IMR-90 (cell line): ENCODE results near the gene LIX1. TPM values are rescaled to one million over a fixed set of nuclear protein-coding genes. Genes with fewer than 3 reads are reported as not detected.

ENCODE experiments used
- ATAC-seq: fragments of 200-7000 bp; cut with Tn5 transposase; 2 replicates; pipeline ENCODE4 v1.9.1; 2020; ENCODE audit warnings: low read depth, mild to moderate bottlenecking, moderate library complexity
- BruUV-seq: library from RNA; stranded (reverse); fragments of 400-500 nt; replicated peaks from 2 replicates; lab custom pipeline; 2021; lab: Mats Ljungman, UMichigan
- CTCF ChIA-PET: fragments of 300-600 bp; formaldehyde crosslinking; extraction: SDS; loops from one replicate; lab custom pipeline; 2021; ENCODE audit warnings: antibody characterized with exemption; lab: Yijun Ruan, JAX
- POLR2A ChIA-PET: fragments of 300-600 bp; sonication (Branson Sonifier 250); formaldehyde crosslinking; loops from one replicate; lab custom pipeline; 2022; ENCODE audit warnings: antibody characterized with exemption; ENCODE audit not compliant: unreplicated experiment; lab: Charles Lee
- DNase-seq: peaks from one replicate; pipeline ENCODE4 v3.0.0; 2013
- H2AFZ ChIP-seq: replicated peaks from 2 replicates; pipeline ENCODE3; 2013; ENCODE audit warnings: low read length, mild to moderate bottlenecking; ENCODE audit not compliant: poor library complexity
- H2AK5ac ChIP-seq: 2 replicates; pipeline ENCODE4 v1.6.1; 2013; ENCODE audit warnings: low read depth, low read length, inconsistent platforms
- H2AK9ac ChIP-seq: replicated peaks from 2 replicates; pipeline ENCODE3; 2013; ENCODE audit warnings: mild to moderate bottlenecking, low read depth, low read length, moderate library complexity; ENCODE audit not compliant: poor library complexity
- H2BK120ac ChIP-seq: 2 replicates; pipeline ENCODE4 v1.6.1; 2013; ENCODE audit warnings: low read depth, low read length, inconsistent platforms
- H2BK15ac ChIP-seq: 3 replicates; pipeline ENCODE4 v1.6.1; 2013; ENCODE audit warnings: low read depth, low read length, inconsistent platforms
- H2BK20ac ChIP-seq: 2 replicates; pipeline ENCODE4 v1.6.1; 2013; ENCODE audit warnings: low read depth, mild to moderate bottlenecking, inconsistent platforms, low read length, moderate library complexity
- H2BK5ac ChIP-seq: 2 replicates; pipeline ENCODE4 v1.6.1; 2013; ENCODE audit warnings: mild to moderate bottlenecking, low read depth, low read length, inconsistent platforms; ENCODE audit not compliant: poor library complexity, severe bottlenecking
- H3K14ac ChIP-seq: replicated peaks from 2 replicates; pipeline ENCODE4 v1.6.1; 2013; ENCODE audit warnings: low read depth, low read length, inconsistent platforms
- H3K18ac ChIP-seq: 2 replicates; pipeline ENCODE4 v1.6.1; 2013; ENCODE audit warnings: low read depth, low read length, control low read depth
- H3K23ac ChIP-seq: 2 replicates; pipeline ENCODE4 v1.6.1; 2013; ENCODE audit warnings: low read depth, low read length, inconsistent platforms
- H3K27ac ChIP-seq: 2 replicates; pipeline ENCODE4 v1.5.1; 2013; ENCODE audit warnings: mild to moderate bottlenecking, control low read depth, low read length; ENCODE audit not compliant: insufficient read depth
- H3K27me3 ChIP-seq: 2 replicates; pipeline ENCODE4 v1.6.1; 2013; ENCODE audit warnings: low read length; ENCODE audit not compliant: control insufficient read depth, insufficient read depth
- H3K36me3 ChIP-seq: 2 replicates; pipeline ENCODE4 v1.6.1; 2013; ENCODE audit warnings: low read length, mixed read lengths; ENCODE audit not compliant: control insufficient read depth, insufficient read depth
- H3K4ac ChIP-seq: 2 replicates; pipeline ENCODE4 v1.6.1; 2013; ENCODE audit warnings: low read depth, low read length, inconsistent platforms
- H3K4me1 ChIP-seq: 2 replicates; pipeline ENCODE4 v1.6.1; 2013; ENCODE audit warnings: low read length, mixed read lengths; ENCODE audit not compliant: control insufficient read depth, insufficient read depth
- H3K4me2 ChIP-seq: 2 replicates; pipeline ENCODE4 v1.6.1; 2013; ENCODE audit warnings: low read depth, mild to moderate bottlenecking, control low read depth, low read length, moderate library complexity
- H3K4me3 ChIP-seq: 2 replicates; pipeline ENCODE4 v1.5.1; 2013; ENCODE audit warnings: low read depth, mild to moderate bottlenecking, control low read depth, low read length, moderate library complexity; ENCODE audit not compliant: insufficient read depth
- H3K56ac ChIP-seq: 2 replicates; pipeline ENCODE4 v1.6.1; 2013; ENCODE audit warnings: low read length, inconsistent platforms; ENCODE audit not compliant: insufficient read depth; ENCODE audit errors: extremely low read depth
- H3K79me1 ChIP-seq, 2 experiments: 2 replicates each; pipeline ENCODE4 v1.6.1; 2013; ENCODE audit warnings: low read length in 2 of 2, inconsistent platforms in 1 of 2, low read depth in 1 of 2
- H3K9ac ChIP-seq: 2 replicates; pipeline ENCODE4 v1.6.1; 2013; ENCODE audit warnings: low read depth, low read length, control low read depth
- H3K9me1 ChIP-seq: 2 replicates; pipeline ENCODE4 v1.6.1; 2013; ENCODE audit warnings: low read length, inconsistent platforms; ENCODE audit not compliant: insufficient read depth
- H3K9me3 ChIP-seq: 2 replicates; pipeline ENCODE4 v1.6.1; 2013; ENCODE audit warnings: low read length; ENCODE audit not compliant: control insufficient read depth, insufficient read depth
- H4K20me1 ChIP-seq: 2 replicates; pipeline ENCODE4 v1.6.1; 2013; ENCODE audit warnings: low read length, inconsistent platforms; ENCODE audit not compliant: insufficient read depth
- H4K5ac ChIP-seq: 2 replicates; pipeline ENCODE4 v1.6.1; 2013; ENCODE audit warnings: mild to moderate bottlenecking, low read depth, low read length, control low read depth
- H4K8ac ChIP-seq, 2 experiments: 2 replicates each; pipeline ENCODE4 v1.6.1; 2013; ENCODE audit warnings: low read depth in 2 of 2, low read length in 2 of 2, control low read depth in 1 of 2, inconsistent platforms in 1 of 2
- H4K91ac ChIP-seq: 2 replicates; pipeline ENCODE4 v1.6.1; 2013; ENCODE audit warnings: low read depth, low read length, inconsistent platforms; ENCODE audit not compliant: insufficient read depth
- ELK1 ChIP-seq: fragments of 150-350 bp; IDR thresholded peaks from 2 replicates; pipeline ENCODE4 v1.6.1; 2016; ENCODE audit warnings: low read depth, mild to moderate bottlenecking, low read length, moderate library complexity, borderline replicate concordance
- RCOR1 ChIP-seq: IDR thresholded peaks from 2 replicates; pipeline ENCODE4 v1.6.1; 2012; ENCODE audit warnings: mild to moderate bottlenecking, low read length, improper control_type of control experiment; ENCODE audit not compliant: insufficient replicate concordance
- WGBS, 2 experiments: methylation state at CpG; one replicate each; pipeline versions ENCODE4 v1.1.5 to v1.1.7; 2013; ENCODE audit warnings: missing lambda C conversion rate in 2 of 2; ENCODE audit not compliant: insufficient read length in 1 of 2; ENCODE audit errors: extremely low coverage in 2 of 2; 5-methylcytosine and 5-hydroxymethylcytosine counted together
- dilution Hi-C: fragments of 300-500 bp; cut with HindIII; formaldehyde crosslinking; loops from one replicate; pipeline ENCODE4 v1.14.3; 2018; ENCODE audit warnings: low sequenced_read_pairs; ENCODE audit not compliant: unreplicated experiment
- in situ Hi-C: fragments of 300-500 bp; cut with MboI; formaldehyde crosslinking; loops from 3 replicates; pipeline ENCODE4 v1.14.3; 2019; ENCODE audit warnings: low sequenced_read_pairs, inconsistent platforms, mixed read lengths
- intact Hi-C: fragments of 100-400 bp; cut with micrococcal nuclease; formaldehyde crosslinking; loops from 2 replicates; pipeline ENCODE4 v1.10.0; 2022
- polyA plus RNA-seq, 3 experiments: library from polyadenylated mRNA; depleted of rRNA; stranded (reverse); fragments of >200 nt; gene quantifications; 2 replicates each; pipeline ENCODE4 v1.2.3, GENCODE V29; 2012; ENCODE audit warnings: low replicate concordance in 1 of 3
- total RNA-seq: library from RNA; depleted of rRNA; stranded (reverse); fragments of >200 nt; gene quantifications from 2 replicates; pipeline ENCODE4 v1.2.3, GENCODE V29; 2012

Gene LIX1
- total and polyA plus RNA-seq, 2 of the 4 experiments (the other 2 are of a cell fraction), result not detected

GRCh38 chr5:97072696-97073095 lies 69.7 kb downstream of the LIX1 start:
- no CpG with 5 or more reads among the region's 2 CpGs for WGBS, 2 experiments
- H3K56ac ChIP-seq, result no peak overlapping the region
- H3K4me3 ChIP-seq, result no peak overlapping the region
- ChIA-PET POLR2A (no interaction called here), CTCF (no interaction called here)
- no peak overlapping the region for H3K27ac ChIP-seq
- no peaks in the 10 kb centered on the region for H3K4me1 ChIP-seq
- no peak overlapping the region for H2AK5ac ChIP-seq
- H3K79me1 ChIP-seq, result no peaks in the 10 kb centered on the region
- no peak for ATAC-seq
- no peak overlapping the region for H2BK120ac ChIP-seq
- H3K9ac ChIP-seq, result no peak overlapping the region
- no peaks in the 10 kb centered on the region; the same call in 1 of the 2 replicates for H3K27me3 ChIP-seq
- intact Hi-C loops, result no loop called here
- H3K23ac ChIP-seq, result no peak overlapping the region
- no peaks in the 10 kb centered on the region for H3K36me3 ChIP-seq
- no peaks in the 10 kb centered on the region for H3K9me3 ChIP-seq
- no peak overlapping the region for H3K4ac ChIP-seq
- no peak overlapping the region for H3K4me2 ChIP-seq
- no peaks in the 10 kb centered on the region for H3K9me1 ChIP-seq
- H4K91ac ChIP-seq, result no peak overlapping the region
- no peak overlapping the region for H3K18ac ChIP-seq
- H2BK15ac ChIP-seq, result no peak overlapping the region
- in situ Hi-C loops, result no loop called here
- H2AFZ ChIP-seq, result no peak overlapping the region
- dilution Hi-C loops, result no loop called here
- no peak for TF ChIP-seq ELK1
- TF ChIP-seq RCOR1, result no peak
- H4K20me1 ChIP-seq, result no peaks in the 10 kb centered on the region
- no peak overlapping the region for H2BK20ac ChIP-seq
- no peak overlapping the region for H2BK5ac ChIP-seq
- H4K5ac ChIP-seq, result no peak overlapping the region
- H3K14ac ChIP-seq, result no peak overlapping the region
- no peak overlapping the region for H4K8ac ChIP-seq
- no TSS peak for BruUV-seq
- DNase-seq, result no peak
- no peak overlapping the region for H2AK9ac ChIP-seq
